K562 (cell line): Measurements from ENCODE around the gene FTSJ1. TPM values are rescaled to one million over a fixed set of nuclear protein-coding genes. Genes with fewer than 3 reads are reported as not detected.

ENCODE experiments used
- CREM ChIP-seq: IDR thresholded peaks from 2 replicates; pipeline ENCODE4 v1.6.1; 2014; ENCODE audit warnings: antibody characterized with exemption, low read depth
- EP400 ChIP-seq: fragments of 450-650 bp; IDR thresholded peaks from 2 replicates; pipeline ENCODE4 v1.6.1; 2017; ENCODE audit warnings: antibody characterized with exemption, mild to moderate bottlenecking, moderate library complexity
- MGA ChIP-seq: fragments of 450-650 bp; IDR thresholded peaks from 2 replicates; pipeline ENCODE4 v1.6.1; 2016; ENCODE audit warnings: mild to moderate bottlenecking, moderate library complexity
- MXI1 ChIP-seq: IDR thresholded peaks from 2 replicates; pipeline ENCODE4 v1.6.1; 2011; ENCODE audit warnings: low read depth, mild to moderate bottlenecking, improper control_type of control experiment, low read length
- NCOA2 ChIP-seq, 2 experiments: fragments of 450-650 bp; IDR thresholded peaks; 2 replicates each; pipeline ENCODE4 v1.6.1; 2018; ENCODE audit warnings: mild to moderate bottlenecking in 2 of 2, moderate library complexity in 1 of 2; ENCODE audit not compliant: partially characterized antibody in 2 of 2
- NKRF ChIP-seq: fragments of 450-650 bp; IDR thresholded peaks from 2 replicates; pipeline ENCODE4 v1.6.1; 2016; ENCODE audit warnings: borderline replicate concordance
- POLR2A ChIP-seq: fragments of 450-650 bp; conservative IDR thresholded peaks from 2 replicates; pipeline ENCODE4 v1.6.1; 2016
- POLR2G ChIP-seq: fragments of 200-400 bp; formaldehyde crosslinking; IDR thresholded peaks from 2 replicates; pipeline ENCODE4 v1.6.1; 2017; ENCODE audit warnings: low read depth, mild to moderate bottlenecking, antibody characterized with exemption, low read length, moderate library complexity
- RAD51 ChIP-seq: fragments of 450-650 bp; IDR thresholded peaks from 2 replicates; pipeline ENCODE4 v1.7.1; 2016; ENCODE audit warnings: low read depth, mild to moderate bottlenecking, borderline replicate concordance
- TFAP4 ChIP-seq: sonication (generic); formaldehyde crosslinking; IDR thresholded peaks from 2 replicates; pipeline ENCODE4 v1.8.0; 2022; ENCODE audit warnings: missing genetic modification reagents, mild to moderate bottlenecking, moderate library complexity, borderline replicate concordance
- WHSC1 ChIP-seq: IDR thresholded peaks from one replicate; pipeline ENCODE4 v1.6.1; 2012; ENCODE audit warnings: low read length, control low read depth, inconsistent platforms
- ZBTB7A ChIP-seq: IDR thresholded peaks from 2 replicates; pipeline ENCODE4 v1.6.1; 2011; ENCODE audit warnings: low read depth, mild to moderate bottlenecking, low read length, moderate library complexity, borderline replicate concordance; ENCODE audit not compliant: control insufficient read depth
- polyA plus RNA-seq, 8 experiments: library from polyadenylated mRNA; depleted of rRNA in 4 of 8; stranded (reverse) in 5 of 8; unstranded in 3 of 8; fragments of >200 nt; fragmentation: Nextera tagmentation in 2 of 8; fragmentation: Illumina TruSeq in 1 of 8; extraction: Ambion mirVana in 2 of 8; extraction: Trizol in 1 of 8; gene quantifications; 2 replicates each; pipeline versions ENCODE4 v1.2.1 to v1.2.3, GENCODE V29; 2011 to 2014; ENCODE audit warnings: inconsistent platforms in 1 of 8, missing spikeins in 1 of 8
- total RNA-seq, 7 experiments: library from RNA; depleted of rRNA in 6 of 7; stranded (reverse); fragments of >200 nt in 6 of 7; fragmentation: Illumina TruSeq in 2 of 7; extraction: Trizol in 2 of 7; gene quantifications; 2 replicates each; pipeline versions ENCODE4 v1.2.1 to v1.2.3, GENCODE V29; 2011 to 2021; ENCODE audit warnings: low replicate concordance in 1 of 7

Gene FTSJ1
- total and polyA plus RNA-seq, 9 of the 15 experiments (the other 6 are each of a cell fraction or from before 2014, with no cell fraction given), result 12.2 to 95.6 (median 71.6) TPM

GRCh38 chrX:48468247-48468671 lies 7.7 kb upstream of the FTSJ1 start (continued):
- TF ChIP-seq EP400 (peak; percentile 91), TFAP4 (CRISPR knock-in tag) (peak; percentile 22; the same call in 1 of the 2 replicates), CREM (0 out of 2 replicates have a peak, but pooled peaks have one; percentile 15), POLR2G (0 out of 2 replicates have a peak, but pooled peaks have one; percentile 48), MXI1 (peak; percentile 92), RAD51 (peak; percentile 36; the same call in 1 of the 2 replicates), MGA (peak; percentile 81), NCOA2 (IDR thresholded peaks at IDR 0.05; ENCODE audit: partially characterized antibody in 2 of 2) (no peak), NKRF (peak; percentile 87), WHSC1 (no peak), POLR2A (peak; percentile 49; the same call in 1 of the 2 replicates), ZBTB7A (0 out of 2 replicates have a peak, but pooled peaks have one; percentile 10)
